Astrocyte (in vitro differentiated cells and primary cell): ENCODE results near the gene KIAA0513. TPM values are rescaled to one million over a fixed set of nuclear protein-coding genes. Genes with fewer than 3 reads are reported as not detected.

Experiments
- DNase-seq: peaks from one replicate; pipeline ENCODE4 v3.0.0-alpha.2; 2010; ENCODE audit warnings: low read depth
- FAIRE-seq: peaks from 2 replicates; lab custom pipeline; 2011; peaks lifted over from hg19 to GRCh38; lab: Jason Lieb, UNC
- H2AFZ ChIP-seq: 2 replicates; pipeline ENCODE4 v1.6.0; 2012; ENCODE audit warnings: low read depth, low read length, inconsistent platforms
- H3K27ac ChIP-seq: 2 replicates; pipeline ENCODE4 v1.5.1; 2011; ENCODE audit warnings: low read depth, low read length, inconsistent platforms
- H3K27me3 ChIP-seq: 2 replicates; pipeline ENCODE4 v1.6.0; 2011; ENCODE audit warnings: low read length, inconsistent platforms; ENCODE audit not compliant: insufficient read depth
- H3K36me3 ChIP-seq: 2 replicates; pipeline ENCODE4 v1.5.1; 2011; ENCODE audit warnings: low read length, inconsistent platforms; ENCODE audit not compliant: insufficient read depth
- H3K4me1 ChIP-seq: 2 replicates; pipeline ENCODE4 v1.5.1; 2011; ENCODE audit warnings: low read length, inconsistent platforms; ENCODE audit not compliant: insufficient read depth
- H3K4me2 ChIP-seq: 2 replicates; pipeline ENCODE4 v1.6.0; 2012; ENCODE audit warnings: low read length, inconsistent platforms
- H3K4me3 ChIP-seq: 2 replicates; pipeline ENCODE4 v1.5.1; 2011; ENCODE audit warnings: low read depth, mild to moderate bottlenecking, low read length, inconsistent platforms; ENCODE audit not compliant: insufficient read depth
- H3K79me2 ChIP-seq: 2 replicates; pipeline ENCODE4 v1.6.0; 2012; ENCODE audit warnings: mild to moderate bottlenecking, low read length, inconsistent platforms; ENCODE audit not compliant: insufficient read depth
- H3K9ac ChIP-seq: 2 replicates; pipeline ENCODE4 v1.6.0; 2012; ENCODE audit warnings: mild to moderate bottlenecking, low read length, inconsistent platforms
- H3K9me3 ChIP-seq: 2 replicates; pipeline ENCODE4 v1.5.1; 2012; ENCODE audit warnings: low read depth, mild to moderate bottlenecking, low read length, inconsistent platforms; ENCODE audit not compliant: insufficient read depth
- H4K20me1 ChIP-seq: 2 replicates; pipeline ENCODE4 v1.6.0; 2012; ENCODE audit warnings: low read length, inconsistent platforms; ENCODE audit not compliant: insufficient read depth
- H3K27ac Mint-ChIP-seq: one replicate; pipeline ENCODE4 v1.8.0; 2021; ENCODE audit warnings: mild to moderate bottlenecking, mixed read lengths; ENCODE audit not compliant: unreplicated experiment
- H3K27me3 Mint-ChIP-seq: one replicate; pipeline ENCODE4 v1.8.0; 2021; ENCODE audit warnings: low read depth, mixed read lengths; ENCODE audit not compliant: unreplicated experiment
- H3K36me3 Mint-ChIP-seq: one replicate; pipeline ENCODE4 v1.8.0; 2021; ENCODE audit warnings: low read depth, mixed read lengths; ENCODE audit not compliant: unreplicated experiment
- H3K4me1 Mint-ChIP-seq: one replicate; pipeline ENCODE4 v1.8.0; 2021; ENCODE audit warnings: low read depth, mixed read lengths; ENCODE audit not compliant: unreplicated experiment
- H3K4me3 Mint-ChIP-seq: one replicate; pipeline ENCODE4 v1.8.0; 2021; ENCODE audit warnings: mild to moderate bottlenecking, moderate library complexity, mixed read lengths; ENCODE audit not compliant: unreplicated experiment
- H3K9me3 Mint-ChIP-seq: one replicate; pipeline ENCODE4 v1.8.0; 2021; ENCODE audit warnings: mild to moderate bottlenecking, mixed read lengths; ENCODE audit not compliant: unreplicated experiment
- CTCF ChIP-seq: IDR thresholded peaks from 2 replicates; pipeline ENCODE4 v1.5.1; 2011; ENCODE audit warnings: low read depth, mild to moderate bottlenecking, inconsistent platforms, low read length, moderate library complexity; ENCODE audit not compliant: insufficient read depth
- EZH2 ChIP-seq: IDR thresholded peaks from 2 replicates; pipeline ENCODE4 v1.6.1; 2012; ENCODE audit warnings: mild to moderate bottlenecking, low read length, inconsistent platforms; ENCODE audit not compliant: insufficient read depth
- total RNA-seq: library from RNA; stranded (reverse); gene quantifications from 2 replicates; pipeline ENCODE4 v1.2.1, GENCODE V29; 2021

Gene KIAA0513
- total RNA-seq, 1 donor from 2014 or later: 7.5 TPM

GRCh38 chr16:85092309-85092708, 64.7 kb downstream of the KIAA0513 start:
- H3K4me2 ChIP-seq: no peak overlapping the region
- no peak for DNase-seq
- H3K4me1 Mint-ChIP-seq: peaks cover 12% of the 10 kb centered on the region
- no peak overlapping the region for H3K4me3 ChIP-seq
- no peaks in the 10 kb centered on the region for H3K79me2 ChIP-seq
- no peak overlapping the region for H3K9ac ChIP-seq
- no peak overlapping the region for H3K4me3 Mint-ChIP-seq
- no peak overlapping the region for H2AFZ ChIP-seq
- TF ChIP-seq CTCF (no peak), EZH2 (no peak)
- peaks cover 4% of the 10 kb centered on the region for H4K20me1 ChIP-seq
- FAIRE-seq: no peak
- H3K36me3 ChIP-seq: no peaks in the 10 kb centered on the region
- H3K27ac Mint-ChIP-seq: no peak overlapping the region
- H3K27me3 ChIP-seq: peaks cover 6% of the 10 kb centered on the region
- peaks cover 6% of the 10 kb centered on the region for H3K4me1 ChIP-seq
- no peaks in the 10 kb centered on the region for H3K9me3 Mint-ChIP-seq
- H3K36me3 Mint-ChIP-seq: peaks cover 3% of the 10 kb centered on the region
- no peak overlapping the region for H3K27ac ChIP-seq
- no peaks in the 10 kb centered on the region for H3K9me3 ChIP-seq
- H3K27me3 Mint-ChIP-seq: peaks cover 23% of the 10 kb centered on the region

GRCh38 chr16:85092851-85093250, 65.3 kb downstream of the KIAA0513 start:
- TF ChIP-seq EZH2: no peak
- Mint-ChIP-seq H3K9me3 (no peaks in the 10 kb centered on the region), H3K36me3 (peaks cover 2% of the 10 kb centered on the region), H3K4me3 (no peak overlapping the region), H3K27ac (no peak overlapping the region), H3K4me1 (peaks cover 12% of the 10 kb centered on the region), H3K27me3 (peaks cover 25% of the 10 kb centered on the region)
- Histone ChIP-seq H3K4me1 (peaks cover 6% of the 10 kb centered on the region), H3K4me2 (no peak overlapping the region), H3K9me3 (no peaks in the 10 kb centered on the region), H3K4me3 (no peak overlapping the region), H3K27me3 (peaks cover 11% of the 10 kb centered on the region), H3K79me2 (no peaks in the 10 kb centered on the region), H3K9ac (no peak overlapping the region), H3K36me3 (no peaks in the 10 kb centered on the region), H3K27ac (no peak overlapping the region), H4K20me1 (peaks cover 4% of the 10 kb centered on the region), H2AFZ (no peak overlapping the region)
- FAIRE-seq: no peak
- DNase-seq: no peak

- Mint-ChIP-seq H3K4me3 (no peak overlapping the region), H3K27me3 (peaks cover 33% of the 10 kb centered on the region), H3K36me3 (peaks cover 2% of the 10 kb centered on the region), H3K9me3 (no peaks in the 10 kb centered on the region), H3K4me1 (peaks cover 12% of the 10 kb centered on the region), H3K27ac (no peak overlapping the region)
- H4K20me1 ChIP-seq: peaks cover 4% of the 10 kb centered on the region
- H3K9me3 ChIP-seq: no peaks in the 10 kb centered on the region
- TF ChIP-seq EZH2 (no peak), CTCF (no peak)
- H3K27me3 ChIP-seq: peaks cover 11% of the 10 kb centered on the region
- no peak overlapping the region for H3K9ac ChIP-seq
- no peak overlapping the region for H3K4me2 ChIP-seq
- H3K36me3 ChIP-seq: no peaks in the 10 kb centered on the region
- H3K79me2 ChIP-seq: no peaks in the 10 kb centered on the region
- H3K27ac ChIP-seq: no peak overlapping the region
- DNase-seq: no peak
- peaks cover 6% of the 10 kb centered on the region for H3K4me1 ChIP-seq
- no peak overlapping the region for H3K4me3 ChIP-seq
- FAIRE-seq: no peak
- no peak overlapping the region for H2AFZ ChIP-seq
These were observed 66.1 kb downstream of the KIAA0513 start for GRCh38 chr16:85093705-85094104.
